ENCODE data around the gene NR5A2. TPM values are rescaled to one million over a fixed set of nuclear protein-coding genes. Genes with fewer than 3 reads are reported as not detected.

Gene NR5A2
- total RNA-seq, 1 experiment from 2014 or later = 22.3 TPM

DNA sequence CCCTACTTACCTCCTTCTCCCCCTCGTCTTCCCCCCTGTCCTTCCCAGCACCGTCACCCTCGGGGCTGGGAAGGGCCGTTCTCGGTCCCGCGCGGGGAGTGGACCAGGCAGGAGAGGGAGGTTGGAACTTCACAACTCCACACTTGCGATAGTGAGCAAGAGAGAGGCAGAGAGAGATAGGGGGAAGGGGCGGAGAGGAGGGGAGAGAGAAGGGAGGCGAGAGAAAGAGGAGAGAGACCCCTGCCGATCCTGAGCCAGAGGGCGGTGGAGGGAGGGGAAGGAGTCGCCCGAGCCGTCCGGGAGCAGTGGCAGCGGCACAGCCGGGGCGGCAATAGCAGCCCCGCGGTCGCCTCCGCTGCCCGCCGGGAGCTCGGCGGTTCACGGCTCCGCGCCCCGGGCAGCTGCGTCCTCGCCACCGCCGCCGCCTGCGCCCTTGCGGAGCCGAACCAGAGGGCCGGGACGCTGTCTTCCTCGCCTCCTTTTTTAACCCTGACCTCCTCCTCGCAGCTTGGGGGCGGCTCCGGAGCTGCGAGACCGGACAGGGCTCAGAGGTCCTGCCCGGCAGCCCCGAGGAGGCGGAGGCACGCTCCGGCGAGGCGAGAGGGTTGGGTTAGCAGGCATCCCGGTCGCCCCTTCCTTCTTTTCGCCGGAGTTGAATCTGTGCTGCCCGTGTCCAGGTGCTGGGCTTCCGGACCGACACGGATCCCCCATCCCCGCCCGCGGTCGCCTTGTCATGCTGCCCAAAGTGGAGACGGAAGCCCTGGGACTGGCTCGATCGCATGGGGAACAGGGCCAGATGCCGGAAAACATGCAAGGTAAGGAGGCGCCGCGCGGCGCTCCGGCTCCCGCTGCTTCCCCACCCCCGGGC, 11.7 kb downstream of the NR5A2 start (continued):
- no peak for TF ChIP-seq EMX1 (CRISPR knock-in tag; IDR thresholded peaks at IDR 0.05)
- TF ChIP-seq HMGXB4 (CRISPR knock-in tag; IDR thresholded peaks at IDR 0.05) = peak; percentile 45; the same call in 1 of the 2 replicates
- 0 out of 2 replicates have a peak, but pooled peaks have one; percentile 15 for TF ChIP-seq MAX (CRISPR knock-in tag; IDR thresholded peaks at IDR 0.05)
- TF ChIP-seq NR2C2 (CRISPR knock-in tag; IDR thresholded peaks at IDR 0.05) = no peak

DNA sequence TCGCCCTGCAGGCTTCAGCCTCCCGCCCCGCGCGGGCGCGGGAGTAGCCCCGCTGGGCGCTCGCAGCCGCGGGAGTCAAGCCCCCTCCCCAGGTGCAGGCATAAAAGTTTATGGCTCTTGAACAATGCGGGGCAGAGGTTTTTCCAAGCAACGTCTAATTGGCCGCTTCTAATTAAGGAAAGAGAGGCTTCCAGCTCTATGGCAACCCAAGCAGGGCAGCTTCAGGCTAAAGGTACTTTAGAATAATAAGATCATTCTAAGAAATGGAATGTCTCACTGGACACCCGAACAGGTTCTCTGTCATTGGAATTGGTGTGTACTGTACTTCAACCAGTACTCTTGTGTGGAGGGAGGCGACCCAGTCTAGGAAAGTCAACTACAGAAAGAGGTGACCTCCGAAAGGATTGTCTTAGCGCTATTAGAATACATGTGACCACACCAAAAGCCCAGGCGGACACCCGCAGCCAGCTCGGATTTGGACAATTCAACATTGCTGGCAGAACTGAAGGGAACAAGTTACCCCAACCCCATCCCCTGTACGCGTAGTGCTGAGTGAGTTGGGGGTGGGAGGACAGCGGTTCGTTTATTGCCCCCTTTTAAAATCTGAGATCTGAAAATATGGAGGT, 12.5 kb downstream of the NR5A2 start:
- ChIA-PET POLR2A (interaction anchor here (0.8 to 1.6 kb wide), 3 partner anchors 9 to 14 kb away, joined by 3 to 7 read pairs (median 3); no protein-coding TSS in a partner anchor), CTCF (interaction anchor here (1.1 to 2.2 kb wide), 2 partner anchors 11 to 86 kb away, joined by 3 to 8 read pairs; no protein-coding TSS in a partner anchor)
- Mint-ChIP-seq H3K36me3 (peaks cover 3% of the 10 kb centered on the region), H3K27me3 (ENCODE audit: low read depth) (peaks cover 39% of the 10 kb centered on the region), H3K4me1 (peaks cover 35% of the 10 kb centered on the region), H3K4me3 (peak overlapping the region; percentile 97), H3K9me3 (no peaks in the 10 kb centered on the region), H3K27ac (no peak overlapping the region)
- no peak for ATAC-seq
- TF ChIP-seq ZNF512 (CRISPR knock-in tag; IDR thresholded peaks at IDR 0.05; ENCODE audit: borderline replicate concordance) (no peak), KAT7 (CRISPR knock-in tag; IDR thresholded peaks at IDR 0.05; ENCODE audit: borderline replicate concordance) (0 out of 2 replicates have a peak, but pooled peaks have one; percentile 10)
- no peak for DNase-seq (ENCODE audit: low spot score)

DNA sequence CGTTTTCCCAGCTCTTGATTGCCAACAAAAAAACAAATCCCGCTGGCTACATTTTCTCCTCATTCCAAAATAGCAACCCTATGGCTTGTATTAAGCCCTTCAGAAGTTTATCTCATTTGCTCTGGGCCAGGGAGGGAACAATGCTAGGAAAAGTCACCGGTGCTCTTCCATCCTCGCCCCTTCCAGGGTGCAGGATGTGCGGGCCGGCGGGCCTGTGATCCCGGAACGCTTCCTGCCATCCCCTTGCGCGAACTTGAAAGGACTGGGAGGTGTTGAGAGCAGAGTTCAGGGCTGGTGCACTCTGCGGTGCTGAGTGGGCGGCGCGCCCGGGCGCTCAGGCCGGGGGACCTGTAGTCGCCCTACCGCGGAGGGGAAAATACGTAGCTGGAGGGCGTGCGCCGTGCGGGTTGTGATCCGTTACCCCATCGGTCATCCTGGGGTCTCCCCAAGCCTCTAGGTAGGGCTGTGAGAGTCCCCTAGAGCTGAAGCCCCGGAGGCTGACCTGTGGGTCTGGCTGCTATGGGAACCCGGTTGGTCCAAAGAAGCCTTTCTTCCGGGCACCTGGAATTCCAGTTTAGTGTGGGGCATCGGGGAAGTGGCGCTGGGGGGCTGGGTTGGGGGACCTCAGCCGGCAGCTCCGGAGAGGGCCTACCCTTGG, 13.1 kb downstream of the NR5A2 start:
- POLR2A ChIA-PET = interaction anchor here (0.9 to 1.3 kb wide), 2 partner anchors 8 to 11 kb away, joined by 3 read pairs; no protein-coding TSS in a partner anchor
- H3K4me1 Mint-ChIP-seq = peaks cover 42% of the 10 kb centered on the region
- ATAC-seq (peak; percentile 1), DNase-seq (ENCODE audit: low spot score) (peak; percentile 60)
- peak overlapping the region; percentile 97 for H3K4me3 Mint-ChIP-seq
- no peaks in the 10 kb centered on the region for H3K9me3 Mint-ChIP-seq
- peaks cover 9% of the 10 kb centered on the region for H3K36me3 Mint-ChIP-seq
- H3K27me3 Mint-ChIP-seq (ENCODE audit: low read depth) = peaks cover 39% of the 10 kb centered on the region
- no peak overlapping the region for H3K27ac Mint-ChIP-seq
- CTCF ChIA-PET = interaction anchor here (1.1 kb wide), 1 partner anchor 86 kb away, joined by 3 read pairs; no protein-coding TSS in a partner anchor
- TF ChIP-seq, protein P1, sequence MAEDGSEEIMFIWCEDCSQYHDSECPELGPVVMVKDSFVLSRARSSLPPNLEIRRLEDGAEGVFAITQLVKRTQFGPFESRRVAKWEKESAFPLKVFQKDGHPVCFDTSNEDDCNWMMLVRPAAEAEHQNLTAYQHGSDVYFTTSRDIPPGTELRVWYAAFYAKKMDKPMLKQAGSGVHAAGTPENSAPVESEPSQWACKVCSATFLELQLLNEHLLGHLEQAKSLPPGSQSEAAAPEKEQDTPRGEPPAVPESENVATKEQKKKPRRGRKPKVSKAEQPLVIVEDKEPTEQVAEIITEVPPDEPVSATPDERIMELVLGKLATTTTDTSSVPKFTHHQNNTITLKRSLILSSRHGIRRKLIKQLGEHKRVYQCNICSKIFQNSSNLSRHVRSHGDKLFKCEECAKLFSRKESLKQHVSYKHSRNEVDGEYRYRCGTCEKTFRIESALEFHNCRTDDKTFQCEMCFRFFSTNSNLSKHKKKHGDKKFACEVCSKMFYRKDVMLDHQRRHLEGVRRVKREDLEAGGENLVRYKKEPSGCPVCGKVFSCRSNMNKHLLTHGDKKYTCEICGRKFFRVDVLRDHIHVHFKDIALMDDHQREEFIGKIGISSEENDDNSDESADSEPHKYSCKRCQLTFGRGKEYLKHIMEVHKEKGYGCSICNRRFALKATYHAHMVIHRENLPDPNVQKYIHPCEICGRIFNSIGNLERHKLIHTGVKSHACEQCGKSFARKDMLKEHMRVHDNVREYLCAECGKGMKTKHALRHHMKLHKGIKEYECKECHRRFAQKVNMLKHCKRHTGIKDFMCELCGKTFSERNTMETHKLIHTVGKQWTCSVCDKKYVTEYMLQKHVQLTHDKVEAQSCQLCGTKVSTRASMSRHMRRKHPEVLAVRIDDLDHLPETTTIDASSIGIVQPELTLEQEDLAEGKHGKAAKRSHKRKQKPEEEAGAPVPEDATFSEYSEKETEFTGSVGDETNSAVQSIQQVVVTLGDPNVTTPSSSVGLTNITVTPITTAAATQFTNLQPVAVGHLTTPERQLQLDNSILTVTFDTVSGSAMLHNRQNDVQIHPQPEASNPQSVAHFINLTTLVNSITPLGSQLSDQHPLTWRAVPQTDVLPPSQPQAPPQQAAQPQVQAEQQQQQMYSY (CRISPR knock-in tag; IDR thresholded peaks at IDR 0.05) = no peak
- TF ChIP-seq ESRRA (CRISPR knock-in tag; IDR thresholded peaks at IDR 0.05; ENCODE audit: borderline replicate concordance) = peak; percentile 45; the same call in 1 of the 2 replicates
- no peak for TF ChIP-seq ELF4 (CRISPR knock-in tag; IDR thresholded peaks at IDR 0.05; ENCODE audit: low read depth)
- no peak for TF ChIP-seq ATF1 (CRISPR knock-in tag; IDR thresholded peaks at IDR 0.05)
- TF ChIP-seq GTF2I (CRISPR knock-in tag; conservative IDR thresholded peaks at IDR 0.05) = no peak
- TF ChIP-seq NFE2L1 (CRISPR knock-in tag; IDR thresholded peaks at IDR 0.05) = no peak
- TF ChIP-seq, protein P2, sequence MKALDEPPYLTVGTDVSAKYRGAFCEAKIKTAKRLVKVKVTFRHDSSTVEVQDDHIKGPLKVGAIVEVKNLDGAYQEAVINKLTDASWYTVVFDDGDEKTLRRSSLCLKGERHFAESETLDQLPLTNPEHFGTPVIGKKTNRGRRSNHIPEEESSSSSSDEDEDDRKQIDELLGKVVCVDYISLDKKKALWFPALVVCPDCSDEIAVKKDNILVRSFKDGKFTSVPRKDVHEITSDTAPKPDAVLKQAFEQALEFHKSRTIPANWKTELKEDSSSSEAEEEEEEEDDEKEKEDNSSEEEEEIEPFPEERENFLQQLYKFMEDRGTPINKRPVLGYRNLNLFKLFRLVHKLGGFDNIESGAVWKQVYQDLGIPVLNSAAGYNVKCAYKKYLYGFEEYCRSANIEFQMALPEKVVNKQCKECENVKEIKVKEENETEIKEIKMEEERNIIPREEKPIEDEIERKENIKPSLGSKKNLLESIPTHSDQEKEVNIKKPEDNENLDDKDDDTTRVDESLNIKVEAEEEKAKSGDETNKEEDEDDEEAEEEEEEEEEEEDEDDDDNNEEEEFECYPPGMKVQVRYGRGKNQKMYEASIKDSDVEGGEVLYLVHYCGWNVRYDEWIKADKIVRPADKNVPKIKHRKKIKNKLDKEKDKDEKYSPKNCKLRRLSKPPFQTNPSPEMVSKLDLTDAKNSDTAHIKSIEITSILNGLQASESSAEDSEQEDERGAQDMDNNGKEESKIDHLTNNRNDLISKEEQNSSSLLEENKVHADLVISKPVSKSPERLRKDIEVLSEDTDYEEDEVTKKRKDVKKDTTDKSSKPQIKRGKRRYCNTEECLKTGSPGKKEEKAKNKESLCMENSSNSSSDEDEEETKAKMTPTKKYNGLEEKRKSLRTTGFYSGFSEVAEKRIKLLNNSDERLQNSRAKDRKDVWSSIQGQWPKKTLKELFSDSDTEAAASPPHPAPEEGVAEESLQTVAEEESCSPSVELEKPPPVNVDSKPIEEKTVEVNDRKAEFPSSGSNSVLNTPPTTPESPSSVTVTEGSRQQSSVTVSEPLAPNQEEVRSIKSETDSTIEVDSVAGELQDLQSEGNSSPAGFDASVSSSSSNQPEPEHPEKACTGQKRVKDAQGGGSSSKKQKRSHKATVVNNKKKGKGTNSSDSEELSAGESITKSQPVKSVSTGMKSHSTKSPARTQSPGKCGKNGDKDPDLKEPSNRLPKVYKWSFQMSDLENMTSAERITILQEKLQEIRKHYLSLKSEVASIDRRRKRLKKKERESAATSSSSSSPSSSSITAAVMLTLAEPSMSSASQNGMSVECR (CRISPR knock-in tag; IDR thresholded peaks at IDR 0.05; ENCODE audit: borderline replicate concordance) = no peak
- no peak for TF ChIP-seq CREB1 (CRISPR knock-in tag; IDR thresholded peaks at IDR 0.05)
- no peak for TF ChIP-seq IRF1 (CRISPR knock-in tag; IDR thresholded peaks at IDR 0.05)
